CD14-positive monocyte (primary cell): ENCODE measurements around the gene MRNIP. TPM values are rescaled to one million over a fixed set of nuclear protein-coding genes. Genes with fewer than 3 reads are reported as not detected.

Experiments used
- DNase-seq, 3 donors: peaks; one replicate each; pipeline ENCODE4 v3.0.0-alpha.2; 2011 to 2022
- H2AFZ ChIP-seq: 2 replicates; pipeline ENCODE4 v1.6.0; 2012; ENCODE audit warnings: mild to moderate bottlenecking, low read depth, low read length, inconsistent platforms; ENCODE audit not compliant: insufficient read depth, poor library complexity, severe bottlenecking
- H3K27ac ChIP-seq, 2 donors: 1 replicate in 1 of 2; 2 replicates in 1 of 2; pipeline ENCODE4 v1.5.1; 2012 to 2013; ENCODE audit warnings: low read length in 2 of 2, control low read depth in 1 of 2, inconsistent platforms in 1 of 2, low read depth in 1 of 2, mild to moderate bottlenecking in 1 of 2
- H3K27me3 ChIP-seq, 2 donors: one replicate each; pipeline versions ENCODE4 v1.6.0 to v1.6.1; 2011 to 2013; ENCODE audit warnings: low read length in 2 of 2; ENCODE audit not compliant: control insufficient read depth in 2 of 2, insufficient read depth in 2 of 2
- H3K36me3 ChIP-seq, 2 donors: replicated peaks in 1 of 2; 1 replicate in 1 of 2; 2 replicates in 1 of 2; pipeline versions ENCODE4 v1.5.1 to v1.6.1; 2012 to 2013; ENCODE audit warnings: low read length in 2 of 2, control low read depth in 1 of 2, inconsistent platforms in 1 of 2, mild to moderate bottlenecking in 1 of 2; ENCODE audit not compliant: insufficient read depth in 2 of 2, control insufficient read depth in 1 of 2
- H3K4me1 ChIP-seq, 2 donors: 1 replicate in 1 of 2; 2 replicates in 1 of 2; pipeline versions ENCODE4 v1.5.1 to v1.6.1; 2012 to 2013; ENCODE audit warnings: low read length in 2 of 2, control low read depth in 1 of 2, inconsistent platforms in 1 of 2, mild to moderate bottlenecking in 1 of 2, moderate library complexity in 1 of 2; ENCODE audit not compliant: insufficient read depth in 2 of 2, control insufficient read depth in 1 of 2
- H3K4me2 ChIP-seq: replicated peaks from 2 replicates; pipeline ENCODE3; 2012; ENCODE audit warnings: low read length, moderate library complexity, mild to moderate bottlenecking; ENCODE audit not compliant: poor library complexity, severe bottlenecking; ENCODE audit errors: extremely low read depth
- H3K4me3 ChIP-seq, 3 experiments: fragments of 200-600 bp in 1 of 3; sonication (generic) in 1 of 3; replicated peaks in 1 of 3; 1 replicate in 2 of 3; 2 replicates in 1 of 3; pipeline ENCODE4 v1.5.1; 2011 to 2013; ENCODE audit warnings: low read length in 3 of 3, mild to moderate bottlenecking in 3 of 3, control low read depth in 2 of 3, low read depth in 2 of 3, inconsistent platforms in 1 of 3, moderate library complexity in 1 of 3
- H3K79me2 ChIP-seq: 2 replicates; pipeline ENCODE4 v1.6.0; 2012; ENCODE audit warnings: mild to moderate bottlenecking, control low read depth, inconsistent platforms, low read length, moderate library complexity; ENCODE audit not compliant: insufficient read depth
- H3K9ac ChIP-seq: 2 replicates; pipeline ENCODE4 v1.6.0; 2017; ENCODE audit warnings: low read length, mild to moderate bottlenecking; ENCODE audit not compliant: insufficient read depth, poor library complexity, severe bottlenecking
- H3K9me3 ChIP-seq, 2 donors: replicated peaks in 1 of 2; 1 replicate in 1 of 2; 2 replicates in 1 of 2; pipeline versions ENCODE4 v1.5.1 to v1.6.1; 2012 to 2013; ENCODE audit warnings: low read length in 2 of 2, control low read depth in 1 of 2; ENCODE audit not compliant: control insufficient read depth in 1 of 2, insufficient read depth in 1 of 2
- H4K20me1 ChIP-seq: 2 replicates; pipeline ENCODE4 v1.6.0; 2012; ENCODE audit warnings: mild to moderate bottlenecking, low read length, control low read depth, moderate library complexity; ENCODE audit not compliant: insufficient read depth
- H3K27ac Mint-ChIP-seq, 7 donors: one replicate each; pipeline ENCODE4 v1.8.0; 2020; ENCODE audit warnings: mild to moderate bottlenecking in 7 of 7, mixed read lengths in 7 of 7, moderate library complexity in 6 of 7, inconsistent platforms in 2 of 7
- H3K27me3 Mint-ChIP-seq, 3 donors: one replicate each; pipeline ENCODE4 v1.8.0; 2021 to 2022; ENCODE audit warnings: low read depth in 3 of 3, mild to moderate bottlenecking in 3 of 3, mixed read lengths in 3 of 3, moderate library complexity in 3 of 3, inconsistent platforms in 1 of 3
- H3K36me3 Mint-ChIP-seq, 2 donors: one replicate each; pipeline ENCODE4 v1.8.0; 2020; ENCODE audit warnings: mixed read lengths in 2 of 2, inconsistent platforms in 1 of 2, mild to moderate bottlenecking in 1 of 2
- H3K4me1 Mint-ChIP-seq: one replicate; pipeline ENCODE4 v1.8.0; 2020; ENCODE audit warnings: mild to moderate bottlenecking, mixed read lengths
- H3K4me3 Mint-ChIP-seq, 2 donors: one replicate each; pipeline ENCODE4 v1.8.0; 2020; ENCODE audit warnings: mild to moderate bottlenecking in 2 of 2, mixed read lengths in 2 of 2, moderate library complexity in 1 of 2
- H3K9me3 Mint-ChIP-seq, 7 donors: one replicate each; pipeline ENCODE4 v1.8.0; 2020 to 2022; ENCODE audit warnings: mixed read lengths in 7 of 7, mild to moderate bottlenecking in 6 of 7, moderate library complexity in 6 of 7, inconsistent platforms in 2 of 7
- WGBS: methylation state at CpG from one replicate; pipeline ENCODE4 v1.1.5; 2013; ENCODE audit warnings: missing lambda C conversion rate; ENCODE audit not compliant: insufficient coverage; 5-methylcytosine and 5-hydroxymethylcytosine counted together
- intact Hi-C, 2 donors: fragments of 100-400 bp; cut with micrococcal nuclease; formaldehyde crosslinking; loops; one replicate each; pipeline versions ENCODE4 v1.15.0 to v1.15.1; 2023
- polyA plus RNA-seq, 3 donors: library from polyadenylated mRNA; depleted of rRNA in 1 of 3; unstranded in 2 of 3; stranded (reverse) in 1 of 3; fragments of 300-500 nt in 2 of 3; fragments of >200 nt in 1 of 3; fragmentation: Illumina TruSeq in 2 of 3; gene quantifications; 1 replicate in 2 of 3; 2 replicates in 1 of 3; pipeline ENCODE4 v1.2.3, GENCODE V29; 2012 to 2021
- TF ChIP-seq, protein P1 (sequence below): fragments of 200-600 bp; IDR thresholded peaks from one replicate; pipeline ENCODE4 v1.8.0; 2022; ENCODE audit warnings: antibody characterized with exemption, mild to moderate bottlenecking

Gene MRNIP
- polyA plus RNA-seq, 3 donors = 1.2 to 23.0 (median 1.4) TPM

DNA sequence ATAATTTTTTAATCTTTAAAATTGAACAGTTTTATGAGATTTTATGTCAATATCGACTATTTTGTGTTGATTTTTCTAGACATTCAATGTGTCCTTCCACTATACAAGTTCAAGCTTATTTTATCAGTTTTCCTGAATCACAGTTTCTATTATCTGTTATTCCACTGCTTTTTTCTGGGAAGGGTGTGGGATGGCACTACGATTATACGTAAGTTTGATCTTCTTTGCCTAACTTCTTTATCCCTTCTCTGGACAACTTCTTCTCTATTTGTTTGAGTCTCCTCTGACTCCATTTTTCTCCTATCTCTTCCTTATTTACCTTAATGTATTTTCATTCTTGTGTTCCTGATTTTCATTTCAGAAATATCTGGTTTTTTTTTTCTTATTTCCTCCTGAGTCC is 24.5 kb upstream of the MRNIP start:
- Histone ChIP-seq H2AFZ (no peak overlapping the region), H3K27me3 (no peaks in the 10 kb centered on the region), H4K20me1 (peaks cover 8% of the 10 kb centered on the region), H3K9ac (no peak overlapping the region), H3K79me2 (no peaks in the 10 kb centered on the region), H3K27ac (no peak overlapping the region), H3K4me3 (no peak overlapping the region), H3K36me3 (peaks cover 72 to 96% of the 10 kb centered on the region in 2 donors), H3K4me2 (no peak overlapping the region), H3K9me3 (peaks cover 26 to 30% of the 10 kb centered on the region in 2 donors), H3K4me1 (no peaks in the 10 kb centered on the region)
- no peaks in the 10 kb centered on the region for H3K4me1 Mint-ChIP-seq
- no CpG with 5 or more reads among the region's 3 CpGs for WGBS
- peaks cover 0 to 1% (median 0%) of the 10 kb centered on the region in 3 donors for H3K27me3 Mint-ChIP-seq
- H3K9me3 Mint-ChIP-seq = peaks cover 25 to 41% (median 30%) of the 10 kb centered on the region in 7 donors
- TF ChIP-seq, protein P1, sequence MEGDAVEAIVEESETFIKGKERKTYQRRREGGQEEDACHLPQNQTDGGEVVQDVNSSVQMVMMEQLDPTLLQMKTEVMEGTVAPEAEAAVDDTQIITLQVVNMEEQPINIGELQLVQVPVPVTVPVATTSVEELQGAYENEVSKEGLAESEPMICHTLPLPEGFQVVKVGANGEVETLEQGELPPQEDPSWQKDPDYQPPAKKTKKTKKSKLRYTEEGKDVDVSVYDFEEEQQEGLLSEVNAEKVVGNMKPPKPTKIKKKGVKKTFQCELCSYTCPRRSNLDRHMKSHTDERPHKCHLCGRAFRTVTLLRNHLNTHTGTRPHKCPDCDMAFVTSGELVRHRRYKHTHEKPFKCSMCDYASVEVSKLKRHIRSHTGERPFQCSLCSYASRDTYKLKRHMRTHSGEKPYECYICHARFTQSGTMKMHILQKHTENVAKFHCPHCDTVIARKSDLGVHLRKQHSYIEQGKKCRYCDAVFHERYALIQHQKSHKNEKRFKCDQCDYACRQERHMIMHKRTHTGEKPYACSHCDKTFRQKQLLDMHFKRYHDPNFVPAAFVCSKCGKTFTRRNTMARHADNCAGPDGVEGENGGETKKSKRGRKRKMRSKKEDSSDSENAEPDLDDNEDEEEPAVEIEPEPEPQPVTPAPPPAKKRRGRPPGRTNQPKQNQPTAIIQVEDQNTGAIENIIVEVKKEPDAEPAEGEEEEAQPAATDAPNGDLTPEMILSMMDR = no peak
- no peak for DNase-seq
- intact Hi-C loops = no loop called here
- H3K27ac Mint-ChIP-seq = peak overlapping the region in 2 of 7 donors; percentile 0 to 62
- peaks cover 73 to 89% of the 10 kb centered on the region in 2 donors for H3K36me3 Mint-ChIP-seq
- no peak overlapping the region for H3K4me3 Mint-ChIP-seq

DNA sequence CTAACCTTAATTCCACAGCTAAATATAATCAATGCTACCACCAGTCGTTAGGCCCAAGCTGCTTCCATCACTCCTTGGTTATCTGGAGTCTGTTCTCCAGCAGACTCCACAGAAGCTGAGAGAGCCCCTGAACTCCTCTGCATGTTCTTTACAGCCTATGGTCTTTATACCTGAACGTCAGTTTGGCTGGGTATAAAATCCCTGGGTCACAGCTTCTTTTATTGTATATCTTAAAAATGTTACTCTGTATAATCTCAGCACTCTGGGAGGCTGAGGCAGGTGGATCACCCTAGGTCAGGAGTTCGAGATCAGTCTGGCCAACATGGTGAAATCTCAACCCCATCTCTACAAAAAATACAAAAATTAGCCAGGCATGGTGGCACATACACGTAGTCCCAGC is 23.7 kb upstream of the MRNIP start:
- Histone ChIP-seq H3K79me2 (no peaks in the 10 kb centered on the region), H3K4me1 (no peaks in the 10 kb centered on the region), H3K27ac (no peak overlapping the region), H3K9ac (no peak overlapping the region), H2AFZ (no peak overlapping the region), H3K36me3 (peaks cover 70 to 95% of the 10 kb centered on the region in 2 donors), H3K4me2 (no peak overlapping the region), H3K27me3 (no peaks in the 10 kb centered on the region), H3K9me3 (peaks cover 26 to 30% of the 10 kb centered on the region in 2 donors), H4K20me1 (peaks cover 8% of the 10 kb centered on the region), H3K4me3 (no peak overlapping the region)
- Mint-ChIP-seq H3K9me3 (peaks cover 25 to 41% (median 30%) of the 10 kb centered on the region in 7 donors), H3K27ac (no peak overlapping the region), H3K36me3 (peaks cover 70 to 87% of the 10 kb centered on the region in 2 donors), H3K27me3 (peaks cover 0 to 1% (median 0%) of the 10 kb centered on the region in 3 donors), H3K4me3 (no peak overlapping the region), H3K4me1 (no peaks in the 10 kb centered on the region)
- intact Hi-C loops = no loop called here
- TF ChIP-seq, protein P1 = no peak
- no peak for DNase-seq
- 100% methylated on average over 3 of the region's 4 CpGs for WGBS
